ENCODE measurements around the gene EGFLAM.

Gene EGFLAM

GRCh38 chr5:38471709-38472108 lies 213.3 kb downstream of the EGFLAM start:
- H3K4me3 ChIP-seq (replicated peaks; ENCODE audit: low read depth, low read length): no peak overlapping the region
- no peak for DNase-seq (ENCODE audit: low read depth)
- TF ChIP-seq CTCF (IDR thresholded peaks at IDR 0.05; ENCODE audit: low read length, missing control alignments): no peak

GRCh38 chr5:38472541-38472940 lies 214.2 kb downstream of the EGFLAM start:
- TF ChIP-seq CTCF (IDR thresholded peaks at IDR 0.05; ENCODE audit: low read length, missing control alignments): no peak
- no peak overlapping the region for H3K4me3 ChIP-seq (replicated peaks; ENCODE audit: low read depth, low read length)
- DNase-seq (ENCODE audit: low read depth): no peak

- H3K4me3 ChIP-seq (replicated peaks; ENCODE audit: low read depth, low read length): no peak overlapping the region
- TF ChIP-seq CTCF (IDR thresholded peaks at IDR 0.05; ENCODE audit: low read length, missing control alignments): no peak
- DNase-seq (ENCODE audit: low read depth): no peak
Measured at GRCh38 chr5:38473008-38473407, 214.6 kb downstream of the EGFLAM start.

GRCh38 chr5:38478166-38478565 lies 219.8 kb downstream of the EGFLAM start:
- TF ChIP-seq CTCF (IDR thresholded peaks at IDR 0.05; ENCODE audit: low read length, missing control alignments): no peak
- no peak overlapping the region for H3K4me3 ChIP-seq (replicated peaks; ENCODE audit: low read depth, low read length)
- DNase-seq (ENCODE audit: low read depth): no peak

GRCh38 chr5:38478878-38479277 lies 220.5 kb downstream of the EGFLAM start:
- no peak for DNase-seq (ENCODE audit: low read depth)
- no peak overlapping the region for H3K4me3 ChIP-seq (replicated peaks; ENCODE audit: low read depth, low read length)
- no peak for TF ChIP-seq CTCF (IDR thresholded peaks at IDR 0.05; ENCODE audit: low read length, missing control alignments)

GRCh38 chr5:38479315-38479904 lies 221.1 kb downstream of the EGFLAM start:
- no peak for DNase-seq (ENCODE audit: low read depth)
- H3K4me3 ChIP-seq (replicated peaks; ENCODE audit: low read depth, low read length): no peak overlapping the region
- TF ChIP-seq CTCF (IDR thresholded peaks at IDR 0.05; ENCODE audit: low read length, missing control alignments): no peak

GRCh38 chr5:38483805-38484398 lies 225.5 kb downstream of the EGFLAM start:
- H3K4me3 ChIP-seq (replicated peaks; ENCODE audit: low read depth, low read length): no peak overlapping the region
- no peak for DNase-seq (ENCODE audit: low read depth)
- no peak for TF ChIP-seq CTCF (IDR thresholded peaks at IDR 0.05; ENCODE audit: low read length, missing control alignments)
